Pancreas (tissue), 10 donors: ENCODE results near the gene PRSS33. TPM values are rescaled to one million over a fixed set of nuclear protein-coding genes. Genes with fewer than 3 reads are reported as not detected.

ENCODE experiments used
- ATAC-seq, 4 donors: fragments of 200-7000 bp; cut with Tn5 transposase; one replicate each; pipeline versions ENCODE4 v1.8.0 to v1.9.1; 2020; ENCODE audit warnings: mild to moderate bottlenecking in 4 of 4, moderate library complexity in 4 of 4
- DNase-seq, 6 donors: peaks; one replicate each; pipeline ENCODE4 v3.0.0-alpha.2; 2020
- FAIRE-seq: peaks from 2 replicates; lab custom pipeline; 2012; peaks lifted over from hg19 to GRCh38; lab: Jason Lieb, UNC
- H3K27ac ChIP-seq, 4 donors: fragments of 200-600 bp; sonication (generic); 1 replicate in 3 of 4; 2 replicates in 1 of 4; pipeline versions ENCODE4 v1.5.0 to v1.8.0; 2020
- H3K27me3 ChIP-seq, 4 donors: fragments of 200-600 bp; one replicate each; pipeline ENCODE4 v1.8.0; 2021
- H3K36me3 ChIP-seq, 3 donors: fragments of 200-600 bp; sonication (generic) in 1 of 3; one replicate each; pipeline versions ENCODE4 v1.5.0 to v1.8.0; 2020 to 2021
- H3K4me1 ChIP-seq, 3 donors: fragments of 200-600 bp; one replicate each; pipeline ENCODE4 v1.8.0; 2021
- H3K4me3 ChIP-seq, 4 donors: fragments of 200-600 bp; sonication (generic) in 2 of 4; one replicate each; pipeline versions ENCODE4 v1.5.0 to v1.8.0; 2020 to 2021
- H3K9me3 ChIP-seq, 4 donors: fragments of 200-600 bp; one replicate each; pipeline ENCODE4 v1.8.0; 2021
- WGBS, 2 donors: extraction: QIAGEN DNeasy Blood & Tissue Kit; methylation state at CpG; one replicate each; pipeline ENCODE4 v1.1.7; 2013; 5-methylcytosine and 5-hydroxymethylcytosine counted together
- intact Hi-C, 3 donors: fragments of 100-400 bp; cut with DNase I; formaldehyde crosslinking; loops; one replicate each; pipeline versions ENCODE4 v1.11.1 to v1.14.2; 2022
- polyA plus RNA-seq, 2 donors: library from polyadenylated mRNA; stranded (reverse); fragments of 200-250 nt; gene quantifications; one replicate each; pipeline ENCODE4 v1.2.3, GENCODE V29; 2013
- total RNA-seq, 6 donors: library from RNA; stranded (reverse); fragmentation: NEBNext Ultra II Directional in 4 of 6; extraction: Animal tissue kit (Norgen Biotek cat#: 25700) in 4 of 6; gene quantifications; one replicate each; pipeline versions ENCODE4 v1.2.1 to v1.2.4, GENCODE V29; 2021 to 2023
- TF ChIP-seq, protein P1 (sequence below), 4 donors: fragments of 200-600 bp; sonication (generic) in 3 of 4; IDR thresholded peaks; one replicate each; pipeline versions ENCODE4 v1.5.0 to v1.8.0; 2021; ENCODE audit warnings: antibody characterized with exemption in 4 of 4
- donor health status: healthy with polysubstance abuse.
- donor health status: DM: no; HTN: no; CAD: no; lungs with moderate emphysema.
- donor health status: DM: no; HTN: no; CAD: no.
- donor health status: control.
- donor health status: control.
- donor health status: Bipolar disorder and iron deficiency.
- donor health status: DM: yes; HTN: yes; CAD: no.
- donor health status: DM: no; HTN: no; CAD: no.
- donor health status: DM: no; HTN: no; CAD: no.
- donor health status: DM: yes; HTN: yes; CAD: no.

The PRSS33 gene
- total and polyA plus RNA-seq, 8 donors, result 0.05 TPM; not detected in 7

DNA sequence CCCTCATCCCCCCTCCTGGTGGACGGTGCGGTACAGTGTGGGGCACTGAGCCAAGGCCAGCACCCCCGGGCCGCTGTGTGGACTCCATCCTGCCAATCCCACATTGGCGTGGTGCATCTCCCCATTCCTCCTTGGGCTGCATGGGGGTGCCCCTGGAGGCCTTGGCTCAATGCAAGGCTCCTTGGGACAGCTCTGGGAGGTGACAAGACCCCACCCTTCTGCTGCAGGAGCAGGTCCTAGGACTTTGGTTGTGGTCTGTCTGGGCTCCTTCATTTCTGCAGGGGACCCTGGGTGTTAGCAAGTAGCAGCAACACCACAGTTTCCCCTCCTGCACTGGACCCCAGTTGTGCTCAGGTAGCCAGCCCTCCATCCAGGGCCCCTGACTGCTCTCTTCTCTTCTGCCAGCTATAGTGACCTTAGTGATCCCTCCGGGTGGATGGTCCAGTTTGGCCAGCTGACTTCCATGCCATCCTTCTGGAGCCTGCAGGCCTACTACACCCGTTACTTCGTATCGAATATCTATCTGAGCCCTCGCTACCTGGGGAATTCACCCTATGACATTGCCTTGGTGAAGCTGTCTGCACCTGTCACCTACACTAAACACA, 31.0 kb upstream of the PRSS33 start:
- 76 to 79% methylated on average over 10 of the region's 10 CpGs for WGBS, 2 donors
- Histone ChIP-seq H3K4me1 (no peaks in the 10 kb centered on the region), H3K4me3 (no peak overlapping the region), H3K36me3 (no peaks in the 10 kb centered on the region), H3K27me3 (no peaks in the 10 kb centered on the region), H3K27ac (no peak overlapping the region), H3K9me3 (no peaks in the 10 kb centered on the region)
- DNase-seq (peak in 1 of 6 donors; percentile 34), ATAC-seq (no peak), FAIRE-seq (no peak)
- TF ChIP-seq, protein P1, sequence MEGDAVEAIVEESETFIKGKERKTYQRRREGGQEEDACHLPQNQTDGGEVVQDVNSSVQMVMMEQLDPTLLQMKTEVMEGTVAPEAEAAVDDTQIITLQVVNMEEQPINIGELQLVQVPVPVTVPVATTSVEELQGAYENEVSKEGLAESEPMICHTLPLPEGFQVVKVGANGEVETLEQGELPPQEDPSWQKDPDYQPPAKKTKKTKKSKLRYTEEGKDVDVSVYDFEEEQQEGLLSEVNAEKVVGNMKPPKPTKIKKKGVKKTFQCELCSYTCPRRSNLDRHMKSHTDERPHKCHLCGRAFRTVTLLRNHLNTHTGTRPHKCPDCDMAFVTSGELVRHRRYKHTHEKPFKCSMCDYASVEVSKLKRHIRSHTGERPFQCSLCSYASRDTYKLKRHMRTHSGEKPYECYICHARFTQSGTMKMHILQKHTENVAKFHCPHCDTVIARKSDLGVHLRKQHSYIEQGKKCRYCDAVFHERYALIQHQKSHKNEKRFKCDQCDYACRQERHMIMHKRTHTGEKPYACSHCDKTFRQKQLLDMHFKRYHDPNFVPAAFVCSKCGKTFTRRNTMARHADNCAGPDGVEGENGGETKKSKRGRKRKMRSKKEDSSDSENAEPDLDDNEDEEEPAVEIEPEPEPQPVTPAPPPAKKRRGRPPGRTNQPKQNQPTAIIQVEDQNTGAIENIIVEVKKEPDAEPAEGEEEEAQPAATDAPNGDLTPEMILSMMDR (IDR thresholded peaks at IDR 0.05), result no peak
- intact Hi-C loops, result no loop called here

DNA sequence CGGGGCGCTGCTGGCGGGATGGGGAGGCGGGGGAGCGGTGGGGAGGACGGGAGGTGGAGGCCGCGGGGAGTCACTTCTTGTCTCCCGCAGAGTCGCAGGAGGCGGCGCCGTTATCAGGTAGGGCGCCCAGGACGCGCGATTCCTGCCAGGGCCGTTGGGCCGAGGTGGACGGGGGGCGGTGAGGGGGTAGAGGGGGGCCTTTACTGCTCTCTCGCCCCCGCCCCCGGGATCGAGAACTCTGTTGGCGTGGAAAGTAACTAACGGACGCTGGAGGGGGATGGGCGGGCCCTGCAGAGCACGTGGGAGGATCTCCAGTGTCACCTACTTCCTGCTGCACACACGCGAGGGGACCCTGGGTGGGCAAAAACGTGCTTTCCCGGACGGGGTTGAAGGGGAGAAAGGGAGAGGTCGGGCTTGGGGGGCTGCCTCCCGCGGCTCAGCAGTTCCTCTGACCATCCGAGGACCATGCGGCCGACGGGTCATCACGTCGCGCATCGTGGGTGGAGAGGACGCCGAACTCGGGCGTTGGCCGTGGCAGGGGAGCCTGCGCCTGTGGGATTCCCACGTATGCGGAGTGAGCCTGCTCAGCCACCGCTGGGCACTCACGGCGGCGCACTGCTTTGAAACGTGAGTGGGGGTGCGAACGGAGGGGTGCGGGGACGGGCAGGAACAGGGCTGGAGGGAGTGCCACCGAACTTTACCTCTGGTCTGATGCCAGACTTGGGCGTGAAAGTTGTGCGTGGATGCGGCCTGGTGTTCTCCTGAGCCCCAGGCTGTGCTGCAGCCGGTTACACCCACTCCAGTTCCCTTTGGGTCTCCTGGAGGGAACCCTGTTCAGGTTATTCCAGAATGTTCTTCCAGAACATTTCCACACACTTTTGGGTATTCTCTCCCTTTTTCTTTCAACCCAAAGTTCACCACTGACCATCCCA, 30.2 kb upstream of the PRSS33 start:
- FAIRE-seq (no peak), DNase-seq (peak in 1 of 6 donors; percentile 54), ATAC-seq (peak in 1 of 4 donors; percentile 31)
- TF ChIP-seq, protein P1 (IDR thresholded peaks at IDR 0.05), result no peak
- intact Hi-C loops, result no loop called here
- Histone ChIP-seq H3K27me3 (no peaks in the 10 kb centered on the region), H3K27ac (no peak overlapping the region), H3K9me3 (no peaks in the 10 kb centered on the region), H3K4me1 (no peaks in the 10 kb centered on the region), H3K36me3 (no peaks in the 10 kb centered on the region), H3K4me3 (no peak overlapping the region)
- WGBS, 2 donors, result 60 to 71% methylated on average over 50 to 68 of the region's 68 CpGs

DNA sequence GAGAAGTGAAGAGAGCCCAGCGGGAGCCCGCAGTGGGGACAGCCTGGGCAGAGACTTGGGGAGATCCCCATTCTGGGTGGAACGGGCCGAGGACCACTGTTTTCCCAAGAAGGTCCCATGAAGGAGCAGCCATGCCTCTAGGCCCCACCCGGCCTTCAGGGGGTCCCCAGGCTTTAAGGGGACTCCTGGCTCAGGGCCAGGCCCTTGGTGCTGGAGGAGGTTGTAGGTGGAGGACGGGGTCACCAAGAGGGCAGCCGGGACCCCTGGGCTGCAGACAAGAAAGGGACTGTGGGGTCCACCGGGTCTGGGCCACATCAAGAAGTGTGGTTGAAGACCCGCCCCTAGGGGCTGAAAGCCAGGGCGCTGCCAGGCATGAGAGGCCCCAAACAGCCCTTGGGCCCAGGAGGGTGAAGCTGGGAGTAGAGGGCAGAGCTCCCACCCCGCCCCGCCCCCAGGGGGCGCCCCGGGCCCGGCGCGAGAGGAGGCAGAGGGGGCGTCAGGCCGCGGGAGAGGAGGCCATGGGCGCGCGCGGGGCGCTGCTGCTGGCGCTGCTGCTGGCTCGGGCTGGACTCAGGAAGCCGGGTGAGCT, 29.5 kb upstream of the PRSS33 start, which contains the start of gene PRSS21:
PRSS21 (plus strand) TSS at position 487 of the 589 bp plus-strand sequence; CDS start at position 519, 32 bp downstream.
- Histone ChIP-seq H3K27me3 (no peaks in the 10 kb centered on the region), H3K27ac (no peak within 1 kb of the TSS), H3K4me1 (no peaks in the 10 kb centered on the region), H3K4me3 (no peak within 1 kb of the TSS), H3K9me3 (no peaks in the 10 kb centered on the region), H3K36me3 (no peaks in the 10 kb centered on the region)
- ATAC-seq, result peak; percentile 16 to 61 (median 44)
- no peak for FAIRE-seq
- intact Hi-C loops, result no loop called here
- TF ChIP-seq, protein P1 (IDR thresholded peaks at IDR 0.05), result peak in 1 of 4 donors; percentile 11
- peak in 1 of 6 donors; percentile 61 for DNase-seq
- 51 to 72% methylated on average over 14 to 28 of the region's 28 CpGs for WGBS, 2 donors

DNA sequence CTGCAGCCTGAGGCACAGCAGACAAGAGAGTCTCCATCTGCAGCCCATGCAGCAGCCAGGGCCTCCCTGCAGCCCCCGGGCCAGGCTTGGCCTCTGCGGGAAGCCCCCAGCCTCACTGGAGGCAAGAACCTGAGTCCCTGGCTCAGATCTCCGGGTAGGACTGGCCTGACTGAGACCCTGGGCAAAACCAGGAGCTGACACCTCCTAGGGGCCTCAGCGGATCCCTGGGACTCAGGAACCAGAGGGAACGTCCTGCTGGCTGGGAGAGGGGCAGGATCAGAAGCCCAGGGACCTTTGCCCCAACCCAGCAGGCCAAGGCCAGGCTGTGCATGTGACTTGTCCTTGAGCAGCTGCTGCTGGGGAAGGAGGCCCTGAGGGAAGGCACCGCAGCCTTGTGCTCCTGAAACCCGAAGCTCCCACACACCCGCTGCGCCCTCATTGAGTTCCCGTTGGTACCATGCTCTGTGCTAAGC, 28.0 kb upstream of the PRSS33 start:
- FAIRE-seq (no peak), ATAC-seq (no peak), DNase-seq (peak in 1 of 6 donors; percentile 43)
- H3K4me1 ChIP-seq, result no peaks in the 10 kb centered on the region
- H3K4me3 ChIP-seq, result no peak overlapping the region
- intact Hi-C loops, result no loop called here
- TF ChIP-seq, protein P1 (IDR thresholded peaks at IDR 0.05), result no peak
- H3K9me3 ChIP-seq, result no peaks in the 10 kb centered on the region
- no peaks in the 10 kb centered on the region for H3K27me3 ChIP-seq
- no peaks in the 10 kb centered on the region for H3K36me3 ChIP-seq
- 60 to 63% methylated on average over 10 of the region's 10 CpGs for WGBS, 2 donors
- H3K27ac ChIP-seq, result no peak overlapping the region
